ENCODE results near the gene CDC25B. TPM values are rescaled to one million over a fixed set of nuclear protein-coding genes. Genes with fewer than 3 reads are reported as not detected.
A peak's percentile ranks its signal among the peaks of the same experiment; 100 is the strongest.

CDC25B gene
- total and polyA plus RNA-seq, 2 of the 13 experiments (the other 11 are each of a cell fraction or from before 2014, with no cell fraction given) = 14.5 to 19.4 TPM

- TF ChIP-seq CCDC6 (CRISPR knock-in tag; IDR thresholded peaks at IDR 0.05) = no peak
- TF ChIP-seq GABPB1 (CRISPR knock-in tag; IDR thresholded peaks at IDR 0.05) = no peak; the same call in 1 of the 2 replicates
- 0 out of 2 replicates have a peak, but pooled peaks have one; percentile 8 for TF ChIP-seq GMEB1 (CRISPR knock-in tag; IDR thresholded peaks at IDR 0.05; ENCODE audit: borderline replicate concordance)
- 0 out of 2 replicates have a peak, but pooled peaks have one; percentile 73 for TF ChIP-seq ZNF468 (CRISPR knock-in tag; IDR thresholded peaks at IDR 0.05)
- TF ChIP-seq TRAFD1 (CRISPR knock-in tag; IDR thresholded peaks at IDR 0.05; ENCODE audit: borderline replicate concordance) = no peak
- TF ChIP-seq SAFB2 (CRISPR knock-in tag; IDR thresholded peaks at IDR 0.05; ENCODE audit: borderline replicate concordance, low read depth) = no peak; the same call in 1 of the 2 replicates
- no peak for TF ChIP-seq TP53 (CRISPR knock-in tag; conservative IDR thresholded peaks at IDR 0.05)
- no peak for TF ChIP-seq ZBTB10 (CRISPR knock-in tag; IDR thresholded peaks at IDR 0.05; ENCODE audit: borderline replicate concordance)
- 0 out of 2 replicates have a peak, but pooled peaks have one; percentile 9 for TF ChIP-seq REPIN1 (CRISPR knock-in tag; IDR thresholded peaks at IDR 0.05; ENCODE audit: borderline replicate concordance, low read depth)
- TF ChIP-seq ZNF704 (CRISPR knock-in tag; IDR thresholded peaks at IDR 0.05; ENCODE audit: borderline replicate concordance) = no peak
- TF ChIP-seq ZSCAN21 (CRISPR knock-in tag; IDR thresholded peaks at IDR 0.05; ENCODE audit: borderline replicate concordance) = peak; percentile 16; the same call in 1 of the 2 replicates
- no peak for TF ChIP-seq SRF (IDR thresholded peaks at IDR 0.05; ENCODE audit: low read depth, low read length)
- TF ChIP-seq RNF2 (conservative IDR thresholded peaks at IDR 0.05; ENCODE audit: low read depth) = peak; percentile 79; the same call in 1 of the 2 replicates
- TF ChIP-seq THAP8 (CRISPR knock-in tag; IDR thresholded peaks at IDR 0.05; ENCODE audit: borderline replicate concordance) = no peak
- TF ChIP-seq ZNF281 (CRISPR knock-in tag; IDR thresholded peaks at IDR 0.05; ENCODE audit: borderline replicate concordance) = peak; percentile 61; the same call in 1 of the 2 replicates
- TF ChIP-seq HDAC1 (CRISPR knock-in tag; IDR thresholded peaks at IDR 0.05) = no peak
- TF ChIP-seq MXD3 (CRISPR knock-in tag; IDR thresholded peaks at IDR 0.05) = peak; percentile 21; the same call in 1 of the 2 replicates
Observed at GRCh38 chr20:3786126-3786484, 10.0 kb upstream of the CDC25B start (continued).

Measured in HepG2 (cell line).